GM12878 (cell line): Measurements from ENCODE around the gene NRDE2. TPM values are rescaled to one million over a fixed set of nuclear protein-coding genes. Genes with fewer than 3 reads are reported as not detected.

Experiments used
- ATAC-seq: fragments of 200-7000 bp; cut with Tn5 transposase; 3 replicates; pipeline ENCODE4 v1.9.1; 2020; ENCODE audit warnings: mild to moderate bottlenecking, moderate library complexity
- BruUV-seq: library from RNA; stranded (reverse); fragments of 400-500 nt; replicated peaks from 2 replicates; lab custom pipeline; 2021; lab: Mats Ljungman, UMichigan
- CTCF ChIA-PET: fragments of 300-600 bp; sonication (Branson Sonifier 250); formaldehyde crosslinking; extraction: SDS; loops from one replicate; lab custom pipeline; 2021; ENCODE audit warnings: inconsistent platforms; lab: Yijun Ruan, JAX
- POLR2A ChIA-PET: fragments of 350-600 bp; formaldehyde crosslinking; extraction: SDS; loops from one replicate; lab custom pipeline; 2021; ENCODE audit warnings: inconsistent platforms; lab: Charles Lee
- RAD21 ChIA-PET: fragments of 300-600 bp; sonication (Branson Sonifier 250); formaldehyde crosslinking; loops from one replicate; lab custom pipeline; 2023; ENCODE audit warnings: antibody characterized with exemption; ENCODE audit not compliant: unreplicated experiment; lab: Charles Lee
- SMC1A ChIA-PET: fragments of 300-600 bp; sonication (Branson Sonifier 250); formaldehyde crosslinking; loops from one replicate; lab custom pipeline; 2023; ENCODE audit not compliant: unreplicated experiment, uncharacterized antibody; lab: Charles Lee
- DNase-seq: peaks from one replicate; pipeline ENCODE4 v3.0.0-alpha.2; 2011; ENCODE audit warnings: low read depth, low spot score
- FAIRE-seq: peaks from 3 replicates; lab custom pipeline; 2011; peaks lifted over from hg19 to GRCh38; lab: Jason Lieb, UNC
- H2AFZ ChIP-seq: 2 replicates; pipeline ENCODE4 v1.6.0; 2011; ENCODE audit warnings: low read depth, low read length, control low read depth; ENCODE audit not compliant: control insufficient read depth
- H3K27ac ChIP-seq: 2 replicates; pipeline ENCODE4 v1.5.1; 2011; ENCODE audit warnings: control low read depth; ENCODE audit not compliant: control insufficient read depth, insufficient read depth
- H3K27me3 ChIP-seq, 2 experiments: replicated peaks in 1 of 2; 2 replicates each; pipeline versions ENCODE4 v1.6.0 to v1.6.1; 2011; ENCODE audit warnings: low read length in 1 of 2; ENCODE audit not compliant: control insufficient read depth in 2 of 2, insufficient read depth in 2 of 2
- H3K36me3 ChIP-seq, 2 experiments: 2 replicates each; pipeline ENCODE4 v1.5.1; 2011; ENCODE audit warnings: low read length in 1 of 2; ENCODE audit not compliant: control insufficient read depth in 2 of 2, insufficient read depth in 2 of 2
- H3K4me1 ChIP-seq: 2 replicates; pipeline ENCODE4 v1.6.1; 2011; ENCODE audit warnings: mild to moderate bottlenecking, low read length, moderate library complexity, mixed read lengths; ENCODE audit not compliant: control insufficient read depth, insufficient read depth
- H3K4me2 ChIP-seq: 2 replicates; pipeline ENCODE4 v1.6.0; 2011; ENCODE audit warnings: control low read depth; ENCODE audit not compliant: control insufficient read depth, insufficient read depth
- H3K4me3 ChIP-seq: fragments of 200-600 bp; sonication (generic); 2 replicates; pipeline ENCODE4 v1.5.1; 2016
- H3K79me2 ChIP-seq: 2 replicates; pipeline ENCODE4 v1.6.0; 2011; ENCODE audit warnings: low read length; ENCODE audit not compliant: control insufficient read depth, insufficient read depth
- H3K9ac ChIP-seq: 2 replicates; pipeline ENCODE4 v1.8.0; 2011; ENCODE audit warnings: low read length, control low read depth, mixed read lengths; ENCODE audit not compliant: control insufficient read depth, insufficient read depth
- H3K9me3 ChIP-seq: replicated peaks from 3 replicates; pipeline ENCODE4 v1.5.1; 2011; ENCODE audit warnings: mild to moderate bottlenecking, low read length; ENCODE audit not compliant: control insufficient read depth, insufficient read depth
- H4K20me1 ChIP-seq: 2 replicates; pipeline ENCODE4 v1.6.0; 2011; ENCODE audit not compliant: control insufficient read depth, insufficient read depth
- EGR1 ChIP-seq, 2 experiments: IDR thresholded peaks; 1 replicate in 1 of 2; 2 replicates in 1 of 2; pipeline ENCODE4 v1.6.1; 2011 to 2012; ENCODE audit warnings: low read depth in 2 of 2, low read length in 2 of 2, borderline replicate concordance in 1 of 2, mild to moderate bottlenecking in 1 of 2, moderate library complexity in 1 of 2
- MYC ChIP-seq: IDR thresholded peaks from 2 replicates; pipeline ENCODE4 v1.6.1; 2011; ENCODE audit warnings: mild to moderate bottlenecking, low read length, moderate library complexity, inconsistent platforms; ENCODE audit not compliant: insufficient read depth, insufficient replicate concordance, insufficient read length, severe bottlenecking
- NRF1 ChIP-seq: conservative IDR thresholded peaks from 2 replicates; pipeline ENCODE4 v1.6.1; 2011; ENCODE audit warnings: mild to moderate bottlenecking, low read depth, low read length, improper control_type of control experiment
- PBX3 ChIP-seq: IDR thresholded peaks from 2 replicates; pipeline ENCODE4 v1.6.1; 2011; ENCODE audit warnings: mild to moderate bottlenecking, low read depth, low read length, moderate library complexity; ENCODE audit not compliant: insufficient replicate concordance
- SUZ12 ChIP-seq: fragments of 200-600 bp; sonication (generic); IDR thresholded peaks from one replicate; pipeline ENCODE4 v1.6.1; 2018; ENCODE audit warnings: antibody characterized with exemption, mild to moderate bottlenecking; ENCODE audit not compliant: unreplicated experiment
- ZNF24 ChIP-seq: fragments of 450-650 bp; IDR thresholded peaks from 2 replicates; pipeline ENCODE4 v1.6.1; 2017; ENCODE audit warnings: antibody characterized with exemption, mild to moderate bottlenecking
- ZSCAN29 ChIP-seq: fragments of 450-650 bp; IDR thresholded peaks from 2 replicates; pipeline ENCODE4 v1.6.1; 2017; ENCODE audit warnings: mild to moderate bottlenecking, moderate library complexity
- WGBS: methylation state at CpG from one replicate; pipeline ENCODE4 v1.1.6; 2016; ENCODE audit warnings: low lambda C conversion rate; ENCODE audit not compliant: insufficient replicate concordance, insufficient coverage; ENCODE audit errors: missing lambda C conversion rate; 5-methylcytosine and 5-hydroxymethylcytosine counted together
- in situ Hi-C: fragments of 300-500 bp; cut with MboI; formaldehyde crosslinking; loops from 9 replicates; pipeline ENCODE4 v1.14.3; 2018; ENCODE audit warnings: mixed read lengths
- intact Hi-C: fragments of 100-400 bp; cut with micrococcal nuclease; formaldehyde crosslinking; loops from one replicate; pipeline ENCODE4 v1.14.2; 2022; ENCODE audit not compliant: unreplicated experiment
- polyA plus RNA-seq, 11 experiments: library from polyadenylated mRNA; depleted of rRNA in 4 of 11; unstranded in 6 of 11; stranded (reverse) in 5 of 11; fragments of >200 nt; fragmentation: Nextera tagmentation in 4 of 11; fragmentation: Illumina TruSeq in 1 of 11; extraction: Ambion mirVana in 4 of 11; extraction: Trizol in 1 of 11; gene quantifications; 1 replicate in 1 of 11; 2 replicates in 10 of 11; pipeline versions ENCODE4 v1.2.1 to v1.2.3, GENCODE V29; 2011 to 2016; ENCODE audit warnings: inconsistent platforms in 2 of 11, missing spikeins in 2 of 11, low read depth in 1 of 11
- total RNA-seq, 4 experiments: library from RNA; depleted of rRNA in 3 of 4; stranded (reverse); fragments of >200 nt in 3 of 4; fragmentation: Illumina TruSeq in 1 of 4; extraction: Trizol in 1 of 4; gene quantifications; 2 replicates each; pipeline versions ENCODE4 v1.2.1 to v1.2.3, GENCODE V29; 2013 to 2021

The NRDE2 gene
- total and polyA plus RNA-seq, 10 of the 15 experiments (the other 5 are each of a cell fraction or from before 2014, with no cell fraction given): 8.3 to 21.0 (median 13.8) TPM

- BruUV-seq: no TSS peak
- Histone ChIP-seq H3K9ac (no peak overlapping the region), H3K4me2 (no peak overlapping the region), H3K4me3 (no peak overlapping the region), H3K79me2 (no peaks in the 10 kb centered on the region), H4K20me1 (no peaks in the 10 kb centered on the region), H2AFZ (no peak overlapping the region), H3K27ac (no peak overlapping the region), H3K9me3 (no peaks in the 10 kb centered on the region), H3K4me1 (no peaks in the 10 kb centered on the region), H3K36me3 (peaks cover 4 to 20% of the 10 kb centered on the region in 2 experiments), H3K27me3 (no peaks in the 10 kb centered on the region)
- in situ Hi-C loops: loop anchor here (10.0 kb wide), 1 partner anchor 386 kb away; no protein-coding TSS in a partner anchor
- SMC1A ChIA-PET: no interaction called here
- no peak for DNase-seq
- intact Hi-C loops: loop anchor here (10.0 kb wide), 1 partner anchor 446 kb away; no protein-coding TSS in a partner anchor
- no peak for ATAC-seq
- POLR2A ChIA-PET: no interaction called here
- FAIRE-seq: no peak
- TF ChIP-seq SUZ12: no peak
- no peak for TF ChIP-seq ZNF24
- TF ChIP-seq PBX3: no peak
- no peak for TF ChIP-seq ZSCAN29
- no peak for TF ChIP-seq MYC
- no peak for TF ChIP-seq NRF1
- no peak for TF ChIP-seq EGR1 (IDR thresholded peaks at IDR 0.05; ENCODE audit: borderline replicate concordance in 1 of 2, low read depth in 2 of 2, low read length in 2 of 2)
- RAD21 ChIA-PET: no interaction called here
- 99% methylated on average over 7 of the region's 7 CpGs for WGBS
- CTCF ChIA-PET: no interaction called here
Observed at GRCh38 chr14:90308561-90308960, 23.2 kb downstream of the NRDE2 start.
